Keratinocyte (primary cell): ENCODE measurements around the gene TIA1. TPM values are rescaled to one million over a fixed set of nuclear protein-coding genes. Genes with fewer than 3 reads are reported as not detected.
"Not testable (repeated sequence)": the region's sequence is repeated elsewhere in the genome, so short reads cannot be mapped to it uniquely, and the experiment has no call there.

ENCODE experiments used
- DNase-seq: peaks from one replicate; pipeline ENCODE4 v3.0.0-alpha.2; 2011; ENCODE audit warnings: low read depth, missing footprints, low spot score
- FAIRE-seq: peaks from 2 replicates; lab custom pipeline; 2011; peaks lifted over from hg19 to GRCh38; lab: Jason Lieb, UNC
- H2AFZ ChIP-seq: 2 replicates; pipeline ENCODE4 v1.6.0; 2012; ENCODE audit warnings: low read length, control low read depth, inconsistent platforms; ENCODE audit not compliant: control insufficient read depth
- H3K27ac ChIP-seq: 2 replicates; pipeline ENCODE4 v1.5.1; 2011; ENCODE audit warnings: low read length; ENCODE audit not compliant: control insufficient read depth, insufficient read depth
- H3K27me3 ChIP-seq: 3 replicates; pipeline ENCODE4 v1.6.0; 2011; ENCODE audit warnings: low read length; ENCODE audit not compliant: control insufficient read depth, insufficient read depth; ENCODE audit errors: extremely low read depth
- H3K36me3 ChIP-seq, 2 experiments: 2 replicates in 1 of 2; 3 replicates in 1 of 2; pipeline ENCODE4 v1.5.1; 2011; ENCODE audit warnings: low read length in 2 of 2, mild to moderate bottlenecking in 1 of 2; ENCODE audit not compliant: control insufficient read depth in 2 of 2, insufficient read depth in 2 of 2; ENCODE audit errors: extremely low read depth in 1 of 2
- H3K4me1 ChIP-seq: 3 replicates; pipeline ENCODE4 v1.5.1; 2011; ENCODE audit warnings: low read length; ENCODE audit not compliant: control insufficient read depth, insufficient read depth; ENCODE audit errors: extremely low read depth
- H3K4me2 ChIP-seq: 3 replicates; pipeline ENCODE4 v1.6.0; 2011; ENCODE audit warnings: low read depth, low read length; ENCODE audit not compliant: control insufficient read depth, insufficient read depth; ENCODE audit errors: extremely low read depth
- H3K4me3 ChIP-seq, 3 experiments: fragments of 200-600 bp in 1 of 3; sonication (generic) in 1 of 3; 2 replicates in 2 of 3; 3 replicates in 1 of 3; pipeline ENCODE4 v1.5.1; 2011 to 2016; ENCODE audit warnings: low read length in 3 of 3, mild to moderate bottlenecking in 3 of 3, control low read depth in 2 of 3, inconsistent platforms in 1 of 3, low read depth in 1 of 3, mixed read lengths in 1 of 3, mixed run types in 1 of 3, moderate library complexity in 1 of 3; ENCODE audit not compliant: control insufficient read depth in 2 of 3, insufficient read depth in 2 of 3; ENCODE audit errors: extremely low read depth in 1 of 3
- H3K79me2 ChIP-seq: 2 replicates; pipeline ENCODE4 v1.6.0; 2012; ENCODE audit warnings: low read length; ENCODE audit not compliant: control insufficient read depth, insufficient read depth
- H3K9ac ChIP-seq: 3 replicates; pipeline ENCODE4 v1.6.0; 2011; ENCODE audit warnings: low read length; ENCODE audit not compliant: control insufficient read depth, insufficient read depth; ENCODE audit errors: extremely low read depth
- H3K9me1 ChIP-seq: 3 replicates; pipeline ENCODE4 v1.6.0; 2011; ENCODE audit warnings: low read length; ENCODE audit not compliant: control insufficient read depth, insufficient read depth; ENCODE audit errors: extremely low read depth
- H3K9me3 ChIP-seq: 2 replicates; pipeline ENCODE4 v1.5.1; 2012; ENCODE audit warnings: low read depth, low read length; ENCODE audit not compliant: control insufficient read depth
- H4K20me1 ChIP-seq: 3 replicates; pipeline ENCODE4 v1.6.0; 2011; ENCODE audit warnings: low read length; ENCODE audit not compliant: control insufficient read depth, insufficient read depth; ENCODE audit errors: extremely low read depth
- EZH2 ChIP-seq: IDR thresholded peaks from one replicate; pipeline ENCODE4 v1.6.1; 2012; ENCODE audit warnings: inconsistent platforms, mild to moderate bottlenecking, low read length, moderate library complexity
- dilution Hi-C: fragments of 300-500 bp; cut with MboI; formaldehyde crosslinking; loops from one replicate; pipeline ENCODE4 v1.7.0; 2020; ENCODE audit warnings: low sequenced_read_pairs; ENCODE audit not compliant: extremely low pct_ligation_motif_present
- polyA plus RNA-seq, 5 experiments: library from polyadenylated mRNA; depleted of rRNA in 3 of 5; stranded (reverse) in 3 of 5; stranded (forward) in 1 of 5; unstranded in 1 of 5; fragments of >200 nt; gene quantifications; 1 replicate in 1 of 5; 2 replicates in 3 of 5; 3 replicates in 1 of 5; pipeline versions ENCODE4 v1.2.1 to v1.2.3, GENCODE V29; 2011 to 2012; ENCODE audit warnings: missing spikeins in 2 of 5, low read depth in 1 of 5, low replicate concordance in 1 of 5
- TF ChIP-seq, protein P1 (sequence below), 3 experiments: IDR thresholded peaks in 1 of 3; conservative IDR thresholded peaks in 1 of 3; optimal IDR thresholded peaks in 1 of 3; 2 replicates in 2 of 3; 3 replicates in 1 of 3; pipeline versions ENCODE3 to v1.5.1; 2011; ENCODE audit warnings: low read length in 3 of 3, mild to moderate bottlenecking in 3 of 3, moderate library complexity in 2 of 3, control low read depth in 1 of 3, inconsistent platforms in 1 of 3; ENCODE audit not compliant: insufficient read depth in 2 of 3; ENCODE audit errors: extremely low read depth in 1 of 3

TIA1 gene
- polyA plus RNA-seq, 1 donor (not counting 4 experiments of a cell fraction or from before 2014, with no cell fraction given) = 76.3 TPM

DNA sequence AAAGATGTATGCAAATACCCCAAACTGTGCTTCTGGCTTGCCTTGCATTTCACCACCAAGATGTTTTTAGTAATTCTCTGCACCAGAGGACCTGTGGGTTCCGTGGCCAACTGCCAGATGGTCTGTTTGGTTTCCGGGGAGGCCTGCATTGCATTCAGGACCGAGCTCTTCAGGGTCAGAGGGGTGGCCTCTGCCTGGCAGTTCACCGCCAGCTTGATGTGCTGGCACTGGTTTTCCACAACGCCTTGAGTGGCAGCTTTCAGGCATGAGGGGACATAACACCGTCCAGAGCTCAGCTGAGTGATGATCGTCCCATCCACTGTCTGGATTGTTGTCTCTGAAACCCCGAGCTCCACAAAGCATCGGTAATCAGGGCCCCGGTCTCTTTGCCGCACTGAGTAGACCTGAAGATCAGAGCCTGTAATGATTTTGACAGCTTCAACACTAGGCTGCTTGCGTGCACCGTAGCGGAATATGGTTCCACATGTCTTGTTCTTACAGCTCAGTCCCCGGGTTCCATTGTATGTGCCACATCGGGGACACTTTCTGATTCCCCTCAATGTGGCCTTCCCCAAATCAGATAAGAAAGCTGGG lies 67.0 kb downstream of the TIA1 start:
- no peak overlapping the region for H3K4me2 ChIP-seq
- dilution Hi-C loops = no loop called here
- TF ChIP-seq, protein P1, sequence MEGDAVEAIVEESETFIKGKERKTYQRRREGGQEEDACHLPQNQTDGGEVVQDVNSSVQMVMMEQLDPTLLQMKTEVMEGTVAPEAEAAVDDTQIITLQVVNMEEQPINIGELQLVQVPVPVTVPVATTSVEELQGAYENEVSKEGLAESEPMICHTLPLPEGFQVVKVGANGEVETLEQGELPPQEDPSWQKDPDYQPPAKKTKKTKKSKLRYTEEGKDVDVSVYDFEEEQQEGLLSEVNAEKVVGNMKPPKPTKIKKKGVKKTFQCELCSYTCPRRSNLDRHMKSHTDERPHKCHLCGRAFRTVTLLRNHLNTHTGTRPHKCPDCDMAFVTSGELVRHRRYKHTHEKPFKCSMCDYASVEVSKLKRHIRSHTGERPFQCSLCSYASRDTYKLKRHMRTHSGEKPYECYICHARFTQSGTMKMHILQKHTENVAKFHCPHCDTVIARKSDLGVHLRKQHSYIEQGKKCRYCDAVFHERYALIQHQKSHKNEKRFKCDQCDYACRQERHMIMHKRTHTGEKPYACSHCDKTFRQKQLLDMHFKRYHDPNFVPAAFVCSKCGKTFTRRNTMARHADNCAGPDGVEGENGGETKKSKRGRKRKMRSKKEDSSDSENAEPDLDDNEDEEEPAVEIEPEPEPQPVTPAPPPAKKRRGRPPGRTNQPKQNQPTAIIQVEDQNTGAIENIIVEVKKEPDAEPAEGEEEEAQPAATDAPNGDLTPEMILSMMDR (optimal IDR thresholded peaks at IDR 0.05 in 1 of 3, IDR thresholded peaks at IDR 0.05 in 1 of 3, conservative IDR thresholded peaks at IDR 0.05 in 1 of 3; ENCODE audit: extremely low read depth in 1 of 3, insufficient read depth in 2 of 3, low read length in 3 of 3) = no peak
- no peak for TF ChIP-seq EZH2
- H3K4me3 ChIP-seq = no peak overlapping the region
- H3K36me3 ChIP-seq = peaks cover 8 to 10% of the 10 kb centered on the region in 2 experiments
- no peaks in the 10 kb centered on the region for H4K20me1 ChIP-seq
- no peaks in the 10 kb centered on the region for H3K4me1 ChIP-seq
- no peak overlapping the region for H3K27ac ChIP-seq
- no peak overlapping the region for H3K9ac ChIP-seq
- H3K27me3 ChIP-seq = no peaks in the 10 kb centered on the region
- no peaks in the 10 kb centered on the region for H3K9me3 ChIP-seq
- DNase-seq = no peak
- no peaks in the 10 kb centered on the region for H3K9me1 ChIP-seq
- no peak for FAIRE-seq
- H3K79me2 ChIP-seq = no peaks in the 10 kb centered on the region
- no peak overlapping the region for H2AFZ ChIP-seq

DNA sequence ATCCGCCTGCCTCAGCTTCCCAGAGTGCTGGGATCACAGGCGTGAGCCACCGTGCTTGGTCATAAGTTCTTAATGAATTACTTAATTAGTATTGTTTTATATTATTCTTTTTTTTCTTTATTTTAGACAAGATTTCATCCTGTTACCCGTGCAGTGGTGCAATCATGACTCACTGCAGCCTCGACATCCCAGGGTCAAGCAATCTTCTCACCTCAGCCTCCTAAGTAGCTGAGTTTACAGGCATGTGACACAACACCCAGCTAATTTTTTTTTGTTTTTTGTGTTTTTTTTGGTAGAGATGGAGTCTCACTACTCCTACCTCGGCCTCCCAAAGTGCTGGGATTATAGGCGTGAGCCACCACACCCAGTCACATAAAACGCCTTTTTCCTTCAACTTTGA lies 74.9 kb downstream of the TIA1 start:
- Histone ChIP-seq H3K4me3 (no peak overlapping the region), H3K4me2 (no peak overlapping the region), H3K27ac (no peak overlapping the region), H3K79me2 (no peaks in the 10 kb centered on the region), H2AFZ (no peak overlapping the region), H3K4me1 (peaks cover 9% of the 10 kb centered on the region), H3K9me3 (no peaks in the 10 kb centered on the region), H4K20me1 (no peaks in the 10 kb centered on the region), H3K36me3 (peaks cover 5 to 8% of the 10 kb centered on the region in 2 experiments), H3K9me1 (no peaks in the 10 kb centered on the region), H3K9ac (no peak overlapping the region), H3K27me3 (no peaks in the 10 kb centered on the region)
- no peak for TF ChIP-seq EZH2
- TF ChIP-seq, protein P1 (optimal IDR thresholded peaks at IDR 0.05 in 1 of 3, IDR thresholded peaks at IDR 0.05 in 1 of 3, conservative IDR thresholded peaks at IDR 0.05 in 1 of 3; ENCODE audit: extremely low read depth in 1 of 3, insufficient read depth in 2 of 3, low read length in 3 of 3) = no peak
- dilution Hi-C loops = no loop called here
- DNase-seq (no peak), FAIRE-seq (no peak)

DNA sequence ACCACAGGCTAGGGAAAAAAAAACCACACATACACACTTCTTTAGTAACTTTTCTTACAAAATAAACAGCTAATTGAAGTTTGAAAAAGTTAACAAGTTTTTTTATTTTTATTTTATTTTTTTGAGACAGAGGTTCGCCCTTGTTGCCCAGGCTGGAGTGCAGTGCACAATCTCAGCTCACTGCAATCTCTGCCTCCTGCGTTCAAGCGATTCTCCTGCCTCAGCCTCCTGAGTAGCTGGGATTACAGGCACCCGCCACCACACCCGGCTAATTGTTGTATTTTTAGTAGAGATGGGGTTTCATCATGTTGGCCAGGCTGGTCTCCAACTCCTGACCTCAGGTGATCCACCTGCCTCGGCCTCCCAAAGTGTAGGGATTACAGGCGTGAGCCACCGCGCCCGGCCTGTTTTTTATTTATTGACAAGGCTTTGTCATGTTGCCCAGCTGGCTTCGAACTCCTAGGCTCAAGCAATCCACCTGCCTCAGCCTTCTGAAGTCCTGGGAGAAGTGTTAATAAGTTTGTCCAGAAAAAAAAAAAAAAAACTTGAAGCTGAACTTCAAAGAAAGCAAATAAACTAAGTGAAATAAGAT lies 78.7 kb downstream of the TIA1 start:
- H3K27me3 ChIP-seq, H3K27ac ChIP-seq, DNase-seq, H3K4me2 ChIP-seq, H3K9me3 ChIP-seq, H4K20me1 ChIP-seq, H3K36me3 ChIP-seq, FAIRE-seq, H3K4me3 ChIP-seq, dilution Hi-C loops, H2AFZ ChIP-seq, H3K9me1 ChIP-seq, H3K4me1 ChIP-seq, H3K79me2 ChIP-seq, H3K9ac ChIP-seq: not testable (repeated sequence)
